Stimulated activated CD4-positive, alpha-beta T cell treated with anti-CD3 and anti-CD28 coated beads, TNF-alpha, amount 100 ng/mL, for 24 hours (primary cell): Measurements from ENCODE around the gene GPR152.
"Not testable (repeated sequence)": the region's sequence is repeated elsewhere in the genome, so short reads cannot be mapped to it uniquely, and the experiment has no call there.

Source experiments
- DNase-seq, 3 experiments: peaks; one replicate each; pipeline ENCODE4 v3.0.0-alpha.2; 2020; ENCODE audit warnings: low read depth in 3 of 3

GPR152 gene

GRCh38 chr11:67409781-67410368 is 42.7 kb downstream of the GPR152 start:
- no peak for DNase-seq

GRCh38 chr11:67409261-67409666 is 43.3 kb downstream of the GPR152 start:
- peak in 1 of 3 experiments; percentile 70 for DNase-seq

GRCh38 chr11:67408437-67409200 is 43.9 kb downstream of the GPR152 start:
- DNase-seq, result no peak

DNA sequence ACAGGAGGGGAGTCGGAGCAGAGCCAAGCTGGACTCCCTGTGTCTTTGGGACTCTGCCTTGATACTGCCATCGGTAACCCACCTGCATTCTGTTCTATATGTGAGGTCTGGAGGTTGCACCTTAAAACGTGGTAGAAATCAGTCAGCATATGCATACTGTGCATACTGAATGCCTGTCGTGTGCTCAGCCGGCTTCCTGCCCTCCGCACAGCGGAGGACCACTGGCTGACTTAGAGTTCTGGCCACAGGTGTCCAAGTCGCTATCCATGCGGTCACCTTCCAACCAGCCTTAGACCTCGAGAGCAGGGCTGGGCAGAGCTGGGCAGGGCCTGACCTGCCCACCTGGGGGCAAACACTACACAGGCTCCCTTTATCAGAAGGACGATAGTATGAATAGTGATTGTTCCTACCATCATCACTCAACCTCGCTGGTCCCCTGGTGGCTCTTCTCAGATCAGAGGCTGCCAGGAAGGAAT is 44.8 kb downstream of the GPR152 start:
- DNase-seq, result no peak

DNA sequence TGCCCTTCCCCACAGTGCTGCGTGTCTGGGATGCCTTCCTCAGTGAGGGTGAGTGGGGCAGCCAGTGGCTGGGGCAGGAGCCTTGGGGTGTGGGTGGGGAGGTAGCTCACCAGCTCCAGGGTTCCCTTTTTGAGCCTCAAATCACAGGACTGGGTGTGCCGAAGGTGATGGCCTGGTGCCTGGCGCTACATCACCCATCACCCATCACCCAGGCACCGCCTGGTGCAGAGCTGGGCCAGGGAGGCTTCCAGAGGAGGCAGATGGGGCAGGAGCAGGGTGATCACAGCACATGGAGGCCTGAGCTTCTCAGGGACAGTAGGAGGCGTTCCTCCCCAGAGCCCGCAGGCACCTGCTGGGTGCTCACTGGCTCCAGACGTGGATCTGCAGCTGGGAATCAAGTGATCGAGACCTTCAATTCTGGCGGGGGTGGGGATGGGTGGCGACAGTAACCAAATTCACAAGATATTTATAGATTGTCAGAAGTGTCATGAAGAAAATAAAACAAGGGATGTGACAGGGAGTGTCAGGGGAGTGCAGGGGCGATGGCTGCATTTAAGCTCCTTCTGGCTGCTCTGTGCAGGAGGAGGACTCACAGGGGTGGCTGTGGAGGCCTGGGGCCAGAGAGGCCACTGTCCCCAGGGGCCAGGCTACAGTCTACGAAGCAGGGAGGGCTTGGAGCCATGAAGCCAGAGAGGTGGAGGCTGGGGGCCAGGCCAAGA is 45.4 kb downstream of the GPR152 start:
- DNase-seq, result no peak

GRCh38 chr11:67406420-67406968 is 46.0 kb downstream of the GPR152 start:
- no peak for DNase-seq

GRCh38 chr11:67405688-67406339 is 46.7 kb downstream of the GPR152 start:
- no peak for DNase-seq

GRCh38 chr11:67405196-67405567 is 47.3 kb downstream of the GPR152 start:
- no peak for DNase-seq

DNA sequence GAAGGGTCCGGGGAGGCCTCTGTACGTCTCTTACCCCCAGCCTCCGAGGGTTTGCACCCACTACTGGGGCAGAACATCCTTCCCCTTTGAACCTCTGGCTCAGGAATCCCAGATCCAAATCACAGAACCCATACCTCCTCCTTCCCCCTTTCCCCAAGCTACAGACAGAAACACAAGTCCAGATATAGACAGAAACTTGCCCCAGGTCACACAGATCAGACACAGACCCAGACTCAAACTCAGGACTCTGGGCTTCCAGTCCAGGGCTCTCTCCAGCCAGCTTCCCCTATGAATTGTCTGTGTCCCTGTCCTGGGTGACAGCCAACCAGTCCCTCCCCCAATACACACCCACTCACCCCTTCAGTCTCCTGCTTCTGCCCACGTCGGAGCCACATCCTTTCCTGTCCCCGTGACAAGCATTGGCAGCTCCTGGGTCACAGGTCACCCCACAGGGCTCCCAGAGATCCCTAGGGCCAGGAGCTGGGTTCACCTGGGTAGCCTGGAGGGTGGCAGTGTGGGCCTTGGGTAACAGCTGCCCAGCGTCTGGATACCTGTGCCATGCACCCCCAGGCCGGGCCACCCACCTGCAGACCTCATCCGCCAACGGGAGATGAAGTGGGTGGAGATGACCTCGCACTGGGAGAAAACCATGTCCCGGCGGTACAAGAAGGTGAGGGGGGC is 47.9 kb downstream of the GPR152 start:
- DNase-seq, result peak in 1 of 3 experiments; percentile 61

DNA sequence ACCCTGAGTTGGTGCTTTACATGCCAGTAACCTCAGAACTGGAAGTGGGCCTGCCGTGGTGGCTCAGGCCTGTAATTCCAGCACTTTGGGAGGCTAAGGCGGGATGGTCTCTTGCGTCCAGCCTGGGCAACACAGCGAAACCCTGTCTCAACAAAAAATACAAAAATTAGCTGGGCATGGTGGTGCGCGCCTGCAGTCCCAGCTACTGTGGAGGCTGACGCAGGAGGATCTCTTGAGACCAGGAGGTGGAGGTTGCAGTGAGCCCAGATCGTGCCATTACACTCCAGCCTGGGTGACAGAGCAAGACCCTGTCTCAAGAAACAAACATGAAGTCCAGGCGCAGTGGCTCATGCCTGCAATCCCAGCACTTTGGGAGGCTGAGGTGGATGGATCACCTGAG is 49.4 kb downstream of the GPR152 start:
- DNase-seq, result not testable (repeated sequence)

- DNase-seq, result not testable (repeated sequence)
Measured at GRCh38 chr11:67402192-67402839, 50.2 kb downstream of the GPR152 start.

DNA sequence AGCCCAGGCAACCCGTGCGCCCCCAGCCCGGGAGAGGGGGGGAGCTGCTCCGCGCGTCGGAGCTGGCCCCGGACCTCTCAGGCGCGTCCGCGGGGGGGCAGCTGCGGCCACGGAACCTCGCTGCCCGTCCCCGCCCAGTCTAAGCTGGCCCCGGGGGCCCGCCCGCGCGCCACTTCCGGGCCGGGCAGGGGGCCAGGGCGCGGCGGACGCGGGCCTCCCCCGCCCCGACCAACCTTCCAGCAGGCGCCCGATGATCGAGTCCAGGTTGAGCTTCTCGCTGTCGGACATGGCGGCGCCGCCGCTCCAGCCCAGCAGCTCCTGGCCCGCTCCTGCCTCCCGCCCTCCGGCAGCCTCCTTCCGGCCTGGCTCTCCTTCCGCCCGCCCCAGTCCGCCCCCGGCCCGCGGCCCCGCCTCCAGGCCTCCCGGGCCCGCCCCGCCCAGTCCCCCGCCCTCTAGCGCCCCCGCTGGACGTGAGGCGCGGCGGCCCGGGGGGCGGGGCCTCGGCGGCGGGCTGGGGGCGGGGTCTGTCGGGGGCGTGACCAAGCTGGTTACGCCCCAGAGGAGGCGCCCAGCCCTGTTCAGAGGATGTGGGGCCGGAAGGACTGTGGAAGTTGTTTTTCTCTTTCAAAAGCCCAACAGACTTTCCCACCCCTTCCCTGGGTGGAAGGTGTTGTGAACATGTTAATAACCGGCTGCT is 50.9 kb downstream of the GPR152 start, which contains the start of gene PPP1CA:
Gene PPP1CA (minus strand): TSS at position 364 of the 697 bp plus-strand sequence. CDS start 76 bp downstream, at position 288.
- DNase-seq, result peak; percentile 81 to 88 (median 88)
